Measurements from ENCODE around the gene AP1S3.

Gene AP1S3

GRCh38 chr2:223724861-223725260 lies 112.5 kb downstream of the AP1S3 start:
- no peak for DNase-seq

- no peak for DNase-seq
These were observed 113.4 kb downstream of the AP1S3 start for GRCh38 chr2:223723954-223724411.

GRCh38 chr2:223722226-223722625 lies 115.2 kb downstream of the AP1S3 start:
- no peak for DNase-seq

- DNase-seq, result no peak
These were observed 115.6 kb downstream of the AP1S3 start for GRCh38 chr2:223721746-223722145.

GRCh38 chr2:223720367-223720766 lies 117.0 kb downstream of the AP1S3 start:
- no peak for DNase-seq

- no peak for DNase-seq
These were observed 124.7 kb downstream of the AP1S3 start for GRCh38 chr2:223712642-223713041.

GRCh38 chr2:223711596-223712326 lies 125.6 kb downstream of the AP1S3 start:
- DNase-seq, result no peak
